Activated naive CD8-positive, alpha-beta T cell treated with anti-CD3 and anti-CD28 coated beads, Interleukin-2, amount 50 U/mL, for 24 hours (primary cell): ENCODE measurements around the gene PLBD2.
A peak's percentile ranks its signal among the peaks of the same experiment; 100 is the strongest.

Experiments
- ATAC-seq: fragments of 150-1000 bp; cut with Tn5 transposase; one replicate; pipeline ENCODE4 v1.10.0; 2021
- DNase-seq: peaks from one replicate; pipeline ENCODE4 v3.0.0; 2021
- H3K27ac Mint-ChIP-seq: one replicate; pipeline ENCODE4 v1.8.0; 2021; ENCODE audit warnings: mild to moderate bottlenecking, mixed read lengths
- H3K27me3 Mint-ChIP-seq: one replicate; pipeline ENCODE4 v1.8.0; 2021; ENCODE audit warnings: mixed read lengths
- H3K36me3 Mint-ChIP-seq: one replicate; pipeline ENCODE4 v1.8.0; 2021; ENCODE audit warnings: low read depth, mixed read lengths
- H3K4me1 Mint-ChIP-seq: one replicate; pipeline ENCODE4 v1.8.0; 2021; ENCODE audit warnings: mixed read lengths
- H3K4me3 Mint-ChIP-seq: one replicate; pipeline ENCODE4 v1.8.0; 2021; ENCODE audit warnings: mild to moderate bottlenecking, moderate library complexity, mixed read lengths
- H3K9me3 Mint-ChIP-seq: one replicate; pipeline ENCODE4 v1.8.0; 2021; ENCODE audit warnings: mixed read lengths

Gene PLBD2

GRCh38 chr12:113329791-113330417 is 28.5 kb upstream of the PLBD2 start:
- no peak for DNase-seq
- H3K4me1 Mint-ChIP-seq = peaks cover 40% of the 10 kb centered on the region
- H3K27ac Mint-ChIP-seq = peak overlapping the region; percentile 60
- H3K27me3 Mint-ChIP-seq = no peaks in the 10 kb centered on the region
- no peak overlapping the region for H3K4me3 Mint-ChIP-seq
- ATAC-seq = no peak
- peaks cover 18% of the 10 kb centered on the region for H3K36me3 Mint-ChIP-seq
- no peaks in the 10 kb centered on the region for H3K9me3 Mint-ChIP-seq

GRCh38 chr12:113330505-113330904 is 27.9 kb upstream of the PLBD2 start:
- no peaks in the 10 kb centered on the region for H3K27me3 Mint-ChIP-seq
- no peaks in the 10 kb centered on the region for H3K9me3 Mint-ChIP-seq
- DNase-seq (no peak), ATAC-seq (no peak)
- H3K36me3 Mint-ChIP-seq = peaks cover 18% of the 10 kb centered on the region
- peaks cover 40% of the 10 kb centered on the region for H3K4me1 Mint-ChIP-seq
- H3K4me3 Mint-ChIP-seq = no peak overlapping the region
- no peak overlapping the region for H3K27ac Mint-ChIP-seq

GRCh38 chr12:113332688-113333417 is 25.5 kb upstream of the PLBD2 start:
- ATAC-seq (no peak), DNase-seq (no peak)
- no peaks in the 10 kb centered on the region for H3K9me3 Mint-ChIP-seq
- peak overlapping the region; percentile 14 for H3K4me3 Mint-ChIP-seq
- peaks cover 14% of the 10 kb centered on the region for H3K36me3 Mint-ChIP-seq
- H3K4me1 Mint-ChIP-seq = peaks cover 34% of the 10 kb centered on the region
- H3K27ac Mint-ChIP-seq = no peak overlapping the region
- no peaks in the 10 kb centered on the region for H3K27me3 Mint-ChIP-seq

GRCh38 chr12:113333418-113333750 is 25.0 kb upstream of the PLBD2 start:
- Mint-ChIP-seq H3K4me3 (peak overlapping the region; percentile 97), H3K36me3 (peaks cover 12% of the 10 kb centered on the region), H3K27ac (no peak overlapping the region), H3K27me3 (no peaks in the 10 kb centered on the region), H3K9me3 (no peaks in the 10 kb centered on the region), H3K4me1 (peaks cover 31% of the 10 kb centered on the region)
- DNase-seq = no peak
- no peak for ATAC-seq

GRCh38 chr12:113333877-113334785 is 24.3 kb upstream of the PLBD2 start:
- H3K27me3 Mint-ChIP-seq = no peaks in the 10 kb centered on the region
- H3K4me1 Mint-ChIP-seq = peaks cover 30% of the 10 kb centered on the region
- peak overlapping the region; percentile 80 for H3K27ac Mint-ChIP-seq
- ATAC-seq (peak; percentile 1), DNase-seq (no peak)
- H3K9me3 Mint-ChIP-seq = no peaks in the 10 kb centered on the region
- peaks cover 12% of the 10 kb centered on the region for H3K36me3 Mint-ChIP-seq
- H3K4me3 Mint-ChIP-seq = peak overlapping the region; percentile 97

GRCh38 chr12:113334786-113335539 is 23.4 kb upstream of the PLBD2 start, which contains the start of gene SLC8B1:
TSS of gene SLC8B1 (minus strand) at chr12:113335109. CDS start at chr12:113332878, 2,231 bp downstream.
- ATAC-seq (peak; percentile 96), DNase-seq (peak; percentile 92)
- peaks cover 12% of the 10 kb centered on the region for H3K36me3 Mint-ChIP-seq
- no peaks in the 10 kb centered on the region for H3K27me3 Mint-ChIP-seq
- H3K4me3 Mint-ChIP-seq = peak within 1 kb of the TSS; percentile 97
- H3K4me1 Mint-ChIP-seq = peaks cover 25% of the 10 kb centered on the region
- peak within 1 kb of the TSS; percentile 80 for H3K27ac Mint-ChIP-seq
- H3K9me3 Mint-ChIP-seq = no peaks in the 10 kb centered on the region

- no peak overlapping the region for H3K4me3 Mint-ChIP-seq
- no peaks in the 10 kb centered on the region for H3K27me3 Mint-ChIP-seq
- H3K36me3 Mint-ChIP-seq = no peaks in the 10 kb centered on the region
- DNase-seq (no peak), ATAC-seq (no peak)
- H3K9me3 Mint-ChIP-seq = no peaks in the 10 kb centered on the region
- H3K4me1 Mint-ChIP-seq = peaks cover 3% of the 10 kb centered on the region
- no peak overlapping the region for H3K27ac Mint-ChIP-seq
These were observed 18.8 kb upstream of the PLBD2 start for GRCh38 chr12:113339540-113339939.

- no peaks in the 10 kb centered on the region for H3K27me3 Mint-ChIP-seq
- ATAC-seq = no peak
- peaks cover 3% of the 10 kb centered on the region for H3K4me1 Mint-ChIP-seq
- H3K9me3 Mint-ChIP-seq = no peaks in the 10 kb centered on the region
- H3K27ac Mint-ChIP-seq = no peak overlapping the region
- DNase-seq = no peak
- H3K36me3 Mint-ChIP-seq = no peaks in the 10 kb centered on the region
- no peak overlapping the region for H3K4me3 Mint-ChIP-seq
These were observed 18.3 kb upstream of the PLBD2 start for GRCh38 chr12:113340061-113340460.

- ATAC-seq = no peak
- no peaks in the 10 kb centered on the region for H3K27me3 Mint-ChIP-seq
These were observed 16.9 kb upstream of the PLBD2 start for GRCh38 chr12:113341535-113341934.

GRCh38 chr12:113345318-113345717 is 13.1 kb upstream of the PLBD2 start:
- Mint-ChIP-seq H3K9me3 (no peaks in the 10 kb centered on the region), H3K36me3 (no peaks in the 10 kb centered on the region), H3K4me1 (no peaks in the 10 kb centered on the region), H3K27ac (no peak overlapping the region), H3K27me3 (peaks cover 4% of the 10 kb centered on the region), H3K4me3 (no peak overlapping the region)
- no peak for DNase-seq
- ATAC-seq = no peak

More at GRCh38 chr12:113341535-113341934, 16.9 kb upstream of the PLBD2 start:
- Mint-ChIP-seq H3K9me3 (no peaks in the 10 kb centered on the region), H3K4me3 (no peak overlapping the region), H3K4me1 (no peaks in the 10 kb centered on the region), H3K36me3 (no peaks in the 10 kb centered on the region), H3K27ac (no peak overlapping the region)
- DNase-seq = no peak

GRCh38 chr12:113346353-113346752 is 12.0 kb upstream of the PLBD2 start:
- no peak for ATAC-seq
- no peaks in the 10 kb centered on the region for H3K9me3 Mint-ChIP-seq
- no peak overlapping the region for H3K27ac Mint-ChIP-seq
- DNase-seq = no peak
- no peak overlapping the region for H3K4me3 Mint-ChIP-seq
- H3K4me1 Mint-ChIP-seq = no peaks in the 10 kb centered on the region
- no peaks in the 10 kb centered on the region for H3K36me3 Mint-ChIP-seq
- H3K27me3 Mint-ChIP-seq = peaks cover 6% of the 10 kb centered on the region

GRCh38 chr12:113347107-113347506 is 11.3 kb upstream of the PLBD2 start:
- no peaks in the 10 kb centered on the region for H3K36me3 Mint-ChIP-seq
- no peak for ATAC-seq
- DNase-seq = no peak
- H3K27me3 Mint-ChIP-seq = peaks cover 6% of the 10 kb centered on the region
- no peaks in the 10 kb centered on the region for H3K4me1 Mint-ChIP-seq
- H3K27ac Mint-ChIP-seq = no peak overlapping the region
- no peak overlapping the region for H3K4me3 Mint-ChIP-seq
- H3K9me3 Mint-ChIP-seq = no peaks in the 10 kb centered on the region

GRCh38 chr12:113347892-113348291 is 10.5 kb upstream of the PLBD2 start:
- no peaks in the 10 kb centered on the region for H3K4me1 Mint-ChIP-seq
- no peak overlapping the region for H3K27ac Mint-ChIP-seq
- H3K27me3 Mint-ChIP-seq = peaks cover 10% of the 10 kb centered on the region
- H3K9me3 Mint-ChIP-seq = no peaks in the 10 kb centered on the region
- ATAC-seq (no peak), DNase-seq (no peak)
- no peak overlapping the region for H3K4me3 Mint-ChIP-seq
- H3K36me3 Mint-ChIP-seq = no peaks in the 10 kb centered on the region

GRCh38 chr12:113348849-113349536 is 9.4 kb upstream of the PLBD2 start:
- Mint-ChIP-seq H3K9me3 (no peaks in the 10 kb centered on the region), H3K27me3 (peaks cover 10% of the 10 kb centered on the region), H3K4me1 (no peaks in the 10 kb centered on the region), H3K36me3 (no peaks in the 10 kb centered on the region), H3K4me3 (no peak overlapping the region), H3K27ac (peak overlapping the region; percentile 35)
- ATAC-seq (no peak), DNase-seq (no peak)
